B cell (primary cell): Measurements from ENCODE around the gene CHTOP. TPM values are rescaled to one million over a fixed set of nuclear protein-coding genes. Genes with fewer than 3 reads are reported as not detected.

Experiments
- ATAC-seq: fragments of 200-7000 bp; cut with Tn5 transposase; one replicate; pipeline ENCODE4 v1.10.0; 2021; ENCODE audit warnings: low read depth, mild to moderate bottlenecking, moderate number of reproducible peaks, moderate library complexity
- CTCF ChIA-PET: fragments of 350-600 bp; sonication (Branson Sonifier 250); formaldehyde crosslinking; loops from one replicate; lab custom pipeline; 2021; ENCODE audit warnings: antibody characterized with exemption, inconsistent platforms; lab: Charles Lee
- POLR2A ChIA-PET: fragments of 350-600 bp; sonication (Branson Sonifier 250); formaldehyde crosslinking; loops from one replicate; lab custom pipeline; 2021; ENCODE audit warnings: antibody characterized with exemption; lab: Charles Lee
- DNase-seq: peaks from one replicate; pipeline ENCODE4 v3.0.0; 2013
- H2AFZ ChIP-seq: 2 replicates; pipeline ENCODE4 v1.6.1; 2012; ENCODE audit warnings: mild to moderate bottlenecking, low read depth, low read length; ENCODE audit not compliant: insufficient read depth, poor library complexity, severe bottlenecking
- H3K27ac ChIP-seq, 2 donors: 1 replicate in 1 of 2; 2 replicates in 1 of 2; pipeline ENCODE4 v1.5.1; 2012 to 2013; ENCODE audit warnings: low read length in 2 of 2, mild to moderate bottlenecking in 2 of 2, moderate library complexity in 1 of 2
- H3K27me3 ChIP-seq, 4 experiments: fragments of 200-600 bp in 1 of 4; sonication (generic) in 1 of 4; replicated peaks in 1 of 4; 1 replicate in 2 of 4; 2 replicates in 2 of 4; pipeline versions ENCODE4 v1.6.1 to v1.7.0; 2013 to 2016; ENCODE audit warnings: low read length in 3 of 4, mild to moderate bottlenecking in 2 of 4, mixed read lengths in 1 of 4, moderate library complexity in 1 of 4; ENCODE audit not compliant: insufficient read depth in 4 of 4, control insufficient read depth in 3 of 4; ENCODE audit errors: control extremely low read depth in 1 of 4
- H3K36me3 ChIP-seq, 2 experiments: replicated peaks in 1 of 2; 1 replicate in 1 of 2; 2 replicates in 1 of 2; pipeline versions ENCODE4 v1.6.1 to v1.7.1; 2013; ENCODE audit warnings: low read length in 1 of 2; ENCODE audit not compliant: insufficient read depth in 2 of 2, control insufficient read depth in 1 of 2; ENCODE audit errors: control extremely low read depth in 1 of 2, extremely low read depth in 1 of 2
- H3K4me1 ChIP-seq, 2 donors: fragments of 200-600 bp in 1 of 2; sonication (generic) in 1 of 2; 1 replicate in 1 of 2; 2 replicates in 1 of 2; pipeline versions ENCODE4 v1.5.1 to v1.6.1; 2013 to 2017; ENCODE audit warnings: low read length in 2 of 2; ENCODE audit not compliant: control insufficient read depth in 2 of 2, insufficient read depth in 2 of 2
- H3K4me2 ChIP-seq: replicated peaks from 2 replicates; pipeline ENCODE3; 2012; ENCODE audit warnings: mild to moderate bottlenecking, low read depth, low read length; ENCODE audit not compliant: poor library complexity, severe bottlenecking
- H3K4me3 ChIP-seq, 5 experiments: fragments of 200-600 bp in 1 of 5; sonication (generic) in 1 of 5; 1 replicate in 3 of 5; 2 replicates in 2 of 5; pipeline versions ENCODE4 v1.5.1 to v1.7.0; 2011 to 2016; ENCODE audit warnings: low read length in 4 of 5, mild to moderate bottlenecking in 4 of 5, low read depth in 2 of 5, control low read depth in 1 of 5, moderate library complexity in 1 of 5; ENCODE audit not compliant: insufficient read depth in 1 of 5; ENCODE audit errors: control extremely low read depth in 1 of 5, extremely low read depth in 1 of 5
- H3K79me2 ChIP-seq: fragments of 200-600 bp; sonication (generic); one replicate; pipeline ENCODE4 v1.6.0; 2016; ENCODE audit warnings: low read length; ENCODE audit not compliant: control insufficient read depth, insufficient read depth
- H3K9ac ChIP-seq: fragments of 200-600 bp; sonication (generic); 2 replicates; pipeline ENCODE4 v1.6.1; 2017; ENCODE audit warnings: mild to moderate bottlenecking, low read length, moderate library complexity
- H3K9me3 ChIP-seq, 3 donors: one replicate each; pipeline versions ENCODE4 v1.6.1 to v1.7.1; 2013; ENCODE audit warnings: low read length in 2 of 3; ENCODE audit not compliant: control insufficient read depth in 2 of 3, insufficient read depth in 1 of 3; ENCODE audit errors: control extremely low read depth in 1 of 3
- H4K20me1 ChIP-seq: 2 replicates; pipeline ENCODE4 v1.6.0; 2012; ENCODE audit warnings: mild to moderate bottlenecking, low read length; ENCODE audit not compliant: insufficient read depth, control insufficient read depth, poor library complexity, severe bottlenecking
- H3K27ac Mint-ChIP-seq: one replicate; pipeline ENCODE4 v1.8.0; 2021; ENCODE audit warnings: mixed read lengths
- H3K27me3 Mint-ChIP-seq: one replicate; pipeline ENCODE4 v1.8.0; 2021; ENCODE audit warnings: mixed read lengths
- H3K4me1 Mint-ChIP-seq: one replicate; pipeline ENCODE4 v1.8.0; 2021; ENCODE audit warnings: mixed read lengths
- H3K4me3 Mint-ChIP-seq: one replicate; pipeline ENCODE4 v1.8.0; 2021; ENCODE audit warnings: mixed read lengths
- H3K9me3 Mint-ChIP-seq: one replicate; pipeline ENCODE4 v1.8.0; 2022; ENCODE audit warnings: mixed read lengths; ENCODE audit not compliant: insufficient read depth
- CTCF ChIP-seq: fragments of 200-600 bp; IDR thresholded peaks from one replicate; pipeline ENCODE4 v1.8.0; 2022; ENCODE audit warnings: antibody characterized with exemption, mild to moderate bottlenecking
- EZH2 ChIP-seq: IDR thresholded peaks from 2 replicates; pipeline ENCODE4 v1.6.1; 2012; ENCODE audit warnings: borderline replicate concordance, low read depth, mild to moderate bottlenecking, moderate library complexity, low read length; ENCODE audit not compliant: insufficient read depth, poor library complexity, severe bottlenecking
- WGBS: methylation state at CpG from one replicate; pipeline ENCODE4 v1.1.5; 2013; ENCODE audit warnings: missing lambda C conversion rate; ENCODE audit not compliant: insufficient coverage; 5-methylcytosine and 5-hydroxymethylcytosine counted together
- intact Hi-C: fragments of 100-400 bp; cut with micrococcal nuclease; formaldehyde crosslinking; loops from one replicate; pipeline ENCODE4 v1.10.0; 2022
- polyA plus RNA-seq: library from polyadenylated mRNA; depleted of rRNA; stranded (reverse); fragments of >200 nt; gene quantifications from 2 replicates; pipeline ENCODE4 v1.2.3, GENCODE V29; 2012
- total RNA-seq, 2 donors: library from RNA; stranded (reverse); fragments of 120-200 nt in 1 of 2; gene quantifications; 1 replicate in 1 of 2; 2 replicates in 1 of 2; pipeline versions ENCODE4 v1.2.3 to v1.2.4, GENCODE V29; 2013 to 2022

Gene CHTOP
- total and polyA plus RNA-seq, 2 donors (not counting 1 experiment from before 2014, with no cell fraction given) = 87.0 to 156 TPM

DNA sequence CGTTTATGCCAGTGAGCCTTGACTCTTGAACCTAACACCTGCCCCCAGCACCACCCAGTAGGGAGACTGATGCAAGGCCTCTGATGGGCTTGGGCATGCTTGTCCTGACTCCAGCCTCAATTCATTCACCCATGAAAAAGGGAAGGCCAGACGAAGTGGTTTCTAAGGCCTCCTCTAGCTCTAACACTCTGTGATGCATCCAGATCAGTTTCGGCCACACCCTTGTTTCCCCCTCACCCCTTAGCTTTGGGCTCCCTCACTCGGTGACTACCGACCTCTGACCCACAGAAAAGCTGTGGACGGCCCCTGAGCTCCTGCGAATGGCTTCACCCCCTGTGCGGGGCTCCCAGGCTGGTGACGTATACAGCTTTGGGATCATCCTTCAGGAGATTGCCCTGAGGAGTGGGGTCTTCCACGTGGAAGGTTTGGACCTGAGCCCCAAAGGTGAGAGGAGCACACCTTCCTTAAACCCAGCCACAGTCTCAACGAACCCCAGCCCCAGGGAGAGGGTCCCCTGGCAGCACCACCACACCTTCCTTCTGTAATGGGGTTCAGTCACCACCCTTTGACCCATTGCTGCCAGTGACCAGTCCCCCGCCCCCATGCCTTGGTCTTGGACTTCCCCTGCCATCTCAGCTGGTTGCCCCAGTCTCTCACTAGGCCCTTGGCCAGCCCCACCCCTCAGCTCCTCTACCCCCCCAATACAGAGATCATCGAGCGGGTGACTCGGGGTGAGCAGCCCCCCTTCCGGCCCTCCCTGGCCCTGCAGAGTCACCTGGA lies 53.7 kb downstream of the CHTOP start:
- Histone ChIP-seq H2AFZ (no peak overlapping the region), H3K27ac (no peak overlapping the region), H3K9ac (no peak overlapping the region), H3K4me2 (no peak overlapping the region), H3K27me3 (peaks cover 0 to 7% (median 0%) of the 10 kb centered on the region in 4 experiments), H3K36me3 (no peaks in the 10 kb centered on the region), H3K9me3 (no peaks in the 10 kb centered on the region), H4K20me1 (no peaks in the 10 kb centered on the region), H3K4me1 (no peaks in the 10 kb centered on the region), H3K79me2 (no peaks in the 10 kb centered on the region), H3K4me3 (no peak overlapping the region)
- TF ChIP-seq EZH2 (no peak), CTCF (no peak)
- peaks cover 5% of the 10 kb centered on the region for H3K4me1 Mint-ChIP-seq
- no peak overlapping the region for H3K27ac Mint-ChIP-seq
- POLR2A ChIA-PET = no interaction called here
- CTCF ChIA-PET = interaction anchor here (0.6 kb wide), 1 partner anchor 11 kb away, joined by 3 read pairs; no protein-coding TSS in a partner anchor
- H3K27me3 Mint-ChIP-seq = peaks cover 28% of the 10 kb centered on the region
- no peak for ATAC-seq
- no peak for DNase-seq
- H3K9me3 Mint-ChIP-seq = no peaks in the 10 kb centered on the region
- intact Hi-C loops = no loop called here
- WGBS = 88% methylated on average over 14 of the region's 16 CpGs
- H3K4me3 Mint-ChIP-seq = no peak overlapping the region

DNA sequence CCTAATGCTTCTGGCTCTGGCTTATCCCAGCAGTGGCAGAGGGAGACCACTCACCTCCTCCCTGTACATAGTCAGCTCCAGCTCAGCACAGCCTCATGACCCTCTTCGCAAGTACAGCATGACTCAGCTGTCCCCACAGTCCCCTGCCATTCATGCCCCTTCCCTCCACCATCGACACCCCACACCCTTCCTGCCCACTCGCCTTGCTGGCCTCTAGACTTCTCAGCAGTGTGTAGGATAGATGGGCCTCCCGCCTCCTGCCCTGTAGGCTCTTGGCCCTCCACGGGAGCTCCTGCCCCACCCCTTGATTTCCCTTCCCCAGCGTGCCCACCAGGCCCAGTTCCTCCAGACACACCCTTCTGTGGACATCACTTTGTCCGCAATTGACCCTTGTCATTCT lies 54.4 kb downstream of the CHTOP start:
- ChIA-PET CTCF (no interaction called here), POLR2A (no interaction called here)
- no peak overlapping the region for H2AFZ ChIP-seq
- no peaks in the 10 kb centered on the region for H3K4me1 ChIP-seq
- TF ChIP-seq CTCF (no peak), EZH2 (no peak)
- H3K27me3 ChIP-seq = peaks cover 0 to 7% (median 0%) of the 10 kb centered on the region in 4 experiments
- no peak overlapping the region for H3K4me3 ChIP-seq
- no peak overlapping the region for H3K27ac ChIP-seq
- H4K20me1 ChIP-seq = no peaks in the 10 kb centered on the region
- ATAC-seq (no peak), DNase-seq (no peak)
- Mint-ChIP-seq H3K27ac (no peak overlapping the region), H3K4me3 (no peak overlapping the region), H3K9me3 (no peaks in the 10 kb centered on the region), H3K4me1 (peaks cover 5% of the 10 kb centered on the region), H3K27me3 (peaks cover 26% of the 10 kb centered on the region)
- H3K79me2 ChIP-seq = no peaks in the 10 kb centered on the region
- no peak overlapping the region for H3K9ac ChIP-seq
- H3K9me3 ChIP-seq = no peaks in the 10 kb centered on the region
- WGBS = 86% methylated on average over 5 of the region's 7 CpGs
- intact Hi-C loops = no loop called here
- H3K4me2 ChIP-seq = no peak overlapping the region
- no peaks in the 10 kb centered on the region for H3K36me3 ChIP-seq
